Ovary (tissue), 3 donors: ENCODE measurements around the gene SELENOW.
"Not testable (repeated sequence)": the region's sequence is repeated elsewhere in the genome, so short reads cannot be mapped to it uniquely, and the experiment has no call there.

Experiments used
- POLR2A ChIP-seq: fragments of 450-650 bp; IDR thresholded peaks from one replicate; pipeline ENCODE4 v1.6.1; 2017; ENCODE audit warnings: antibody characterized with exemption, mild to moderate bottlenecking, moderate library complexity
- TF ChIP-seq, protein P1 (sequence below), 3 donors: fragments of 450-650 bp in 2 of 3; fragments of 200-600 bp in 1 of 3; IDR thresholded peaks; one replicate each; pipeline versions ENCODE4 v1.5.1 to v1.8.0; 2016 to 2022; ENCODE audit warnings: antibody characterized with exemption in 3 of 3, mild to moderate bottlenecking in 1 of 3
- donor health status: DM: no; HTN: no; CAD: no.

DNA sequence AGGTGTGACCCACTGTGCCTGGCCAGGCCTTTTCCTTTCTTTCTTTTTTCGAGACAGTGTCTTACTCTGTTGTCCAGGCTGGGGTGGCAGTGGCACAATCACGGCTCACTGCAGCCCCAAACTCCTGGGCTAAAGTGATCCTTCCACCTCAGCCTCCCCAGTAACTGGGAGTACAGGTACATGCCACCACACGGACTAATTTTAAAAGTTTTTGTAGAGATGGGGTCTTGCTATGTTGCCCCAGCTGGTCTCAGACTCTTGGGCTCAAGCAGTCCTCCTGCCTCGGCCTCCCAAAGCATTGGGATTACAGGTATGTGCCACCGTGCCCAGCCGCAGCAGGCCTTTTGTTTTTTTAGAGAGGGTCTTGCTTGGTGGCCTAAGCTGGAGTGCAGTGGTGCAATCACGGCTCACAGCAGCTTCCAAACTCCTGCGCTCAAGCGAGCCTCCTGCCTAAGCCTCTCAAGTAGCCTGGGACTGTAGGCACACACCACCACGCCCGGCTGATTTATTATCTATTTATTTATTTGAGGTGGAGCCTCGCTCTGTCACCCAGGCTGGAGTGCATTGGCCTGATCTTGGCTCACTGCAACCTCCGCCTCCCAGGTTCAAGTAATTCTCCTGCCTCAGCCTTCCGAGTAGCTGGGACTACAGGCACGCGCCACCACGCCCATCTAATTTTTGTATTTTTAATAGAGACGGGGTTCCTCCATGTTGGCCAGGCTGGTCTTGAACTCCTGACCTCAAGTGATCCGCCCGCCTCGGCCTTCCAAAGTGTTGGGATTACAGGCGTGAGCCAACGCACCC lies 1.1 kb upstream of the SELENOW start:
- TF ChIP-seq, protein P1, sequence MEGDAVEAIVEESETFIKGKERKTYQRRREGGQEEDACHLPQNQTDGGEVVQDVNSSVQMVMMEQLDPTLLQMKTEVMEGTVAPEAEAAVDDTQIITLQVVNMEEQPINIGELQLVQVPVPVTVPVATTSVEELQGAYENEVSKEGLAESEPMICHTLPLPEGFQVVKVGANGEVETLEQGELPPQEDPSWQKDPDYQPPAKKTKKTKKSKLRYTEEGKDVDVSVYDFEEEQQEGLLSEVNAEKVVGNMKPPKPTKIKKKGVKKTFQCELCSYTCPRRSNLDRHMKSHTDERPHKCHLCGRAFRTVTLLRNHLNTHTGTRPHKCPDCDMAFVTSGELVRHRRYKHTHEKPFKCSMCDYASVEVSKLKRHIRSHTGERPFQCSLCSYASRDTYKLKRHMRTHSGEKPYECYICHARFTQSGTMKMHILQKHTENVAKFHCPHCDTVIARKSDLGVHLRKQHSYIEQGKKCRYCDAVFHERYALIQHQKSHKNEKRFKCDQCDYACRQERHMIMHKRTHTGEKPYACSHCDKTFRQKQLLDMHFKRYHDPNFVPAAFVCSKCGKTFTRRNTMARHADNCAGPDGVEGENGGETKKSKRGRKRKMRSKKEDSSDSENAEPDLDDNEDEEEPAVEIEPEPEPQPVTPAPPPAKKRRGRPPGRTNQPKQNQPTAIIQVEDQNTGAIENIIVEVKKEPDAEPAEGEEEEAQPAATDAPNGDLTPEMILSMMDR (IDR thresholded peaks at IDR 0.05) = not testable (repeated sequence)
- TF ChIP-seq POLR2A = not testable (repeated sequence)
